HepG2 (cell line): Measurements from ENCODE around the gene CD7. TPM values are rescaled to one million over a fixed set of nuclear protein-coding genes. Genes with fewer than 3 reads are reported as not detected.
A peak's percentile ranks its signal among the peaks of the same experiment; 100 is the strongest.

Source experiments
- ATF2 ChIP-seq: sonication (generic); formaldehyde crosslinking; IDR thresholded peaks from 2 replicates; pipeline ENCODE4 v1.4.0; 2020; ENCODE audit warnings: missing genetic modification reagents
- ATF3 ChIP-seq: sonication (generic); formaldehyde crosslinking; IDR thresholded peaks from 2 replicates; pipeline ENCODE4 v1.4.0; 2020; ENCODE audit warnings: missing genetic modification reagents
- GRHL1 ChIP-seq: sonication (generic); formaldehyde crosslinking; conservative IDR thresholded peaks from 2 replicates; pipeline ENCODE4 v1.8.0; 2022; ENCODE audit warnings: missing genetic modification reagents
- HINFP ChIP-seq: sonication (generic); formaldehyde crosslinking; IDR thresholded peaks from 2 replicates; pipeline ENCODE4 v1.4.0; 2020; ENCODE audit warnings: low read depth, mild to moderate bottlenecking, missing genetic modification reagents
- NAIF1 ChIP-seq: sonication (generic); formaldehyde crosslinking; IDR thresholded peaks from 2 replicates; pipeline ENCODE4 v1.5.0; 2020; ENCODE audit warnings: mild to moderate bottlenecking, missing genetic modification reagents, borderline replicate concordance
- PHF8 ChIP-seq: sonication (generic); formaldehyde crosslinking; IDR thresholded peaks from 2 replicates; pipeline ENCODE4 v1.5.0; 2020; ENCODE audit warnings: missing genetic modification reagents
- RERE ChIP-seq: IDR thresholded peaks from 2 replicates; pipeline ENCODE4 v1.6.1; 2016; ENCODE audit warnings: low read depth, missing genetic modification reagents, missing compliant biosample characterization
- RXRB ChIP-seq: IDR thresholded peaks from 2 replicates; pipeline ENCODE4 v1.6.1; 2016; ENCODE audit warnings: borderline replicate concordance, missing genetic modification reagents, missing compliant biosample characterization
- TAF1 ChIP-seq: sonication (generic); formaldehyde crosslinking; IDR thresholded peaks from 2 replicates; pipeline ENCODE4 v1.4.0; 2020; ENCODE audit warnings: missing genetic modification reagents
- TFAP4 ChIP-seq: sonication (generic); IDR thresholded peaks from 2 replicates; pipeline ENCODE4 v1.6.1; 2016; ENCODE audit warnings: low read depth, borderline replicate concordance
- ZNF260 ChIP-seq: sonication (generic); formaldehyde crosslinking; IDR thresholded peaks from 2 replicates; pipeline ENCODE4 v1.4.0; 2020; ENCODE audit warnings: missing genetic modification reagents, low read depth, mild to moderate bottlenecking, borderline replicate concordance
- ZNF652 ChIP-seq: IDR thresholded peaks from 2 replicates; pipeline ENCODE4 v1.6.1; 2016; ENCODE audit warnings: low read depth, borderline replicate concordance
- ZSCAN21 ChIP-seq: sonication (generic); formaldehyde crosslinking; IDR thresholded peaks from 2 replicates; pipeline ENCODE4 v1.8.0; 2022; ENCODE audit warnings: mild to moderate bottlenecking, missing genetic modification reagents, moderate library complexity, borderline replicate concordance
- polyA plus RNA-seq, 8 experiments: library from polyadenylated mRNA; depleted of rRNA in 3 of 8; stranded (reverse) in 7 of 8; unstranded in 1 of 8; fragments of >200 nt; fragmentation: Illumina TruSeq in 4 of 8; extraction: Trizol in 4 of 8; gene quantifications; 2 replicates each; pipeline versions ENCODE4 v1.2.1 to v1.2.3, GENCODE V29; 2011 to 2016; ENCODE audit warnings: low read depth in 4 of 8, missing spikeins in 1 of 8, mixed read lengths in 1 of 8; ENCODE audit not compliant: insufficient read depth in 1 of 8
- total RNA-seq, 5 experiments: library from RNA; depleted of rRNA; stranded (reverse); fragments of >200 nt; fragmentation: Illumina TruSeq; extraction: Trizol; gene quantifications; 2 replicates each; pipeline ENCODE4 v1.2.3, GENCODE V29; 2016; ENCODE audit warnings: low read depth in 1 of 5

CD7 gene
- total and polyA plus RNA-seq, 2 of the 13 experiments (the other 11 are each of a cell fraction or from before 2014, with no cell fraction given): 67.6 to 76.4 TPM

- TF ChIP-seq ATF2 (CRISPR knock-in tag) (no peak), ATF3 (CRISPR knock-in tag) (no peak), ZNF652 (CRISPR knock-in tag) (no peak), NAIF1 (0 out of 2 replicates have a peak, but pooled peaks have one; percentile 32), ZSCAN21 (CRISPR knock-in tag) (no peak), RERE (CRISPR knock-in tag) (no peak), TFAP4 (no peak), HINFP (CRISPR knock-in tag) (no peak), RXRB (CRISPR knock-in tag) (no peak), ZNF260 (CRISPR knock-in tag) (no peak), PHF8 (peak; percentile 4; the same call in 1 of the 2 replicates), TAF1 (CRISPR knock-in tag) (peak; percentile 1; the same call in 1 of the 2 replicates), GRHL1 (CRISPR knock-in tag) (no peak)
Measured at GRCh38 chr17:82296511-82297279, 20.7 kb downstream of the CD7 start (continued).
